Esophagus muscularis mucosa (tissue), 4 donors: ENCODE measurements around the gene PDK1.

Experiments used
- CTCF ChIP-seq, 3 experiments: fragments of 200-600 bp in 2 of 3; fragments of 450-650 bp in 1 of 3; sonication (generic) in 2 of 3; IDR thresholded peaks; one replicate each; pipeline ENCODE4 v1.5.1; 2017 to 2019; ENCODE audit warnings: antibody characterized with exemption in 3 of 3, mild to moderate bottlenecking in 2 of 3, moderate library complexity in 1 of 3
- EP300 ChIP-seq: sonication (generic); formaldehyde crosslinking; IDR thresholded peaks from one replicate; pipeline ENCODE4 v1.6.1; 2017; ENCODE audit warnings: antibody characterized with exemption
- POLR2AphosphoS5 ChIP-seq, 2 donors: sonication (generic); formaldehyde crosslinking; IDR thresholded peaks; one replicate each; pipeline ENCODE4 v1.6.1; 2017; ENCODE audit warnings: antibody characterized with exemption in 2 of 2

- TF ChIP-seq CTCF (IDR thresholded peaks at IDR 0.05) (no peak), POLR2AphosphoS5 (IDR thresholded peaks at IDR 0.05) (no peak), EP300 (no peak)
These were observed 84.5 kb downstream of the PDK1 start for GRCh38 chr2:172640389-172640788.
